H9 (cell line): ENCODE results near the gene OTX2. TPM values are rescaled to one million over a fixed set of nuclear protein-coding genes. Genes with fewer than 3 reads are reported as not detected.

Experiments
- DNase-seq: peaks from one replicate; pipeline ENCODE4 v3.0.0-alpha.2; 2017
- H2AFZ ChIP-seq: one replicate; pipeline ENCODE4 v1.6.1; 2013; ENCODE audit warnings: mild to moderate bottlenecking, low read length, control low read depth, moderate library complexity
- H2AK5ac ChIP-seq: 2 replicates; pipeline ENCODE4 v1.6.1; 2013; ENCODE audit warnings: low read length, control low read depth, mixed read lengths; ENCODE audit not compliant: insufficient read length
- H2BK120ac ChIP-seq: one replicate; pipeline ENCODE4 v1.6.1; 2013; ENCODE audit warnings: low read depth, mild to moderate bottlenecking, low read length, control low read depth, inconsistent platforms; ENCODE audit not compliant: poor library complexity, severe bottlenecking
- H2BK12ac ChIP-seq: 2 replicates; pipeline ENCODE4 v1.6.1; 2013; ENCODE audit warnings: low read length, control low read depth, mixed read lengths, low read depth; ENCODE audit not compliant: insufficient read length
- H2BK15ac ChIP-seq: 2 replicates; pipeline ENCODE4 v1.6.1; 2013; ENCODE audit warnings: low read depth, low read length, control low read depth
- H2BK20ac ChIP-seq: one replicate; pipeline ENCODE4 v1.6.1; 2013; ENCODE audit warnings: low read depth, mild to moderate bottlenecking, low read length, control low read depth, inconsistent platforms; ENCODE audit not compliant: poor library complexity, severe bottlenecking
- H2BK5ac ChIP-seq: 2 replicates; pipeline ENCODE4 v1.6.1; 2013; ENCODE audit warnings: low read length, control low read depth, mixed read lengths; ENCODE audit not compliant: insufficient read length
- H3K14ac ChIP-seq: 2 replicates; pipeline ENCODE4 v1.6.1; 2013; ENCODE audit warnings: low read length, control low read depth; ENCODE audit not compliant: insufficient read depth
- H3K18ac ChIP-seq: 2 replicates; pipeline ENCODE4 v1.6.1; 2013; ENCODE audit warnings: low read depth, mild to moderate bottlenecking, mixed read lengths, low read length, control low read depth; ENCODE audit not compliant: insufficient read length
- H3K23ac ChIP-seq: 2 replicates; pipeline ENCODE4 v1.6.1; 2013; ENCODE audit warnings: low read length, control low read depth, mixed read lengths, low read depth; ENCODE audit not compliant: insufficient read length
- H3K23me2 ChIP-seq: 2 replicates; pipeline ENCODE4 v1.6.1; 2013; ENCODE audit warnings: low read depth, mild to moderate bottlenecking, mixed read lengths, low read length, control low read depth; ENCODE audit not compliant: insufficient read length, poor library complexity, severe bottlenecking
- H3K27ac ChIP-seq: 2 replicates; pipeline ENCODE4 v1.5.1; 2013; ENCODE audit warnings: low read length, control low read depth, mixed read lengths, low read depth; ENCODE audit not compliant: insufficient read length
- H3K27me3 ChIP-seq: 2 replicates; pipeline ENCODE4 v1.6.1; 2013; ENCODE audit warnings: low read length, control low read depth, inconsistent platforms; ENCODE audit not compliant: insufficient read depth
- H3K4ac ChIP-seq: 2 replicates; pipeline ENCODE4 v1.6.1; 2013; ENCODE audit warnings: low read depth, mild to moderate bottlenecking, control low read depth, inconsistent platforms, low read length, moderate library complexity
- H3K4me1 ChIP-seq: 2 replicates; pipeline ENCODE4 v1.6.1; 2013; ENCODE audit warnings: low read length, control low read depth, inconsistent platforms; ENCODE audit not compliant: insufficient read depth
- H3K4me2 ChIP-seq: 2 replicates; pipeline ENCODE4 v1.6.1; 2013; ENCODE audit warnings: low read length, control low read depth, mixed read lengths; ENCODE audit not compliant: insufficient read length, insufficient read depth
- H3K56ac ChIP-seq: 2 replicates; pipeline ENCODE4 v1.6.1; 2013; ENCODE audit warnings: low read depth, mild to moderate bottlenecking, mixed read lengths, low read length, control low read depth; ENCODE audit not compliant: insufficient read length
- H3K79me1 ChIP-seq: 2 replicates; pipeline ENCODE4 v1.6.1; 2013; ENCODE audit warnings: low read depth, mild to moderate bottlenecking, moderate library complexity, low read length, control low read depth, inconsistent platforms; ENCODE audit not compliant: insufficient read depth, poor library complexity, severe bottlenecking
- H3K79me2 ChIP-seq: 2 replicates; pipeline ENCODE4 v1.6.1; 2013; ENCODE audit warnings: low read length, control low read depth, inconsistent platforms; ENCODE audit not compliant: insufficient read depth
- H3K9ac ChIP-seq: 2 replicates; pipeline ENCODE4 v1.6.1; 2013; ENCODE audit warnings: low read length, control low read depth, mixed read lengths; ENCODE audit not compliant: insufficient read length; ENCODE audit errors: extremely low read depth
- H3K9me3 ChIP-seq: one replicate; pipeline ENCODE4 v1.6.1; 2013; ENCODE audit warnings: low read depth, low read length, inconsistent platforms; ENCODE audit not compliant: control insufficient read depth
- H3T11ph ChIP-seq: one replicate; pipeline ENCODE4 v1.6.1; 2013; ENCODE audit warnings: mild to moderate bottlenecking, low read length, control low read depth, inconsistent platforms
- H4K20me1 ChIP-seq: one replicate; pipeline ENCODE4 v1.6.1; 2013; ENCODE audit not compliant: control insufficient read depth, insufficient read length, insufficient read depth
- H4K5ac ChIP-seq: 2 replicates; pipeline ENCODE4 v1.6.1; 2013; ENCODE audit warnings: low read depth, mild to moderate bottlenecking, mixed read lengths, low read length, control low read depth; ENCODE audit not compliant: insufficient read length
- H4K8ac ChIP-seq: replicated peaks from 2 replicates; pipeline ENCODE4 v1.6.1; 2013; ENCODE audit warnings: low read length, control low read depth, mixed read lengths, low read depth; ENCODE audit not compliant: insufficient read length
- H4K91ac ChIP-seq: 2 replicates; pipeline ENCODE4 v1.6.1; 2013; ENCODE audit warnings: low read depth, mild to moderate bottlenecking, moderate library complexity, mixed read lengths, low read length, control low read depth; ENCODE audit not compliant: insufficient read length
- H3K27ac Mint-ChIP-seq, 3 experiments: 2 replicates in 2 of 3; 3 replicates in 1 of 3; pipeline ENCODE4 v1.8.0; 2020 to 2021; ENCODE audit warnings: mixed read lengths in 3 of 3, mild to moderate bottlenecking in 1 of 3, moderate library complexity in 1 of 3
- H3K27me3 Mint-ChIP-seq: 2 replicates; pipeline ENCODE4 v1.8.0; 2021; ENCODE audit warnings: low read depth, mild to moderate bottlenecking, moderate library complexity, mixed read lengths
- H3K36me3 Mint-ChIP-seq, 3 experiments: 2 replicates in 2 of 3; 3 replicates in 1 of 3; pipeline ENCODE4 v1.8.0; 2020 to 2021; ENCODE audit warnings: low read depth in 3 of 3, mixed read lengths in 3 of 3; ENCODE audit not compliant: insufficient read depth in 1 of 3
- H3K4me1 Mint-ChIP-seq, 2 experiments: 2 replicates each; pipeline ENCODE4 v1.8.0; 2020; ENCODE audit warnings: mixed read lengths in 2 of 2
- H3K4me3 Mint-ChIP-seq, 2 experiments: 2 replicates in 1 of 2; 3 replicates in 1 of 2; pipeline ENCODE4 v1.8.0; 2020 to 2021; ENCODE audit warnings: mild to moderate bottlenecking in 2 of 2, mixed read lengths in 2 of 2, moderate library complexity in 1 of 2
- H3K9me3 Mint-ChIP-seq, 2 experiments: 2 replicates in 1 of 2; 3 replicates in 1 of 2; pipeline ENCODE4 v1.8.0; 2020; ENCODE audit warnings: mild to moderate bottlenecking in 2 of 2, mixed read lengths in 2 of 2, moderate library complexity in 1 of 2
- WGBS: extraction: QIAGEN DNeasy Blood & Tissue Kit; methylation state at CpG from one replicate; pipeline ENCODE4 v1.1.7; 2013; ENCODE audit warnings: missing lambda C conversion rate, low lambda C conversion rate, mixed read lengths; ENCODE audit not compliant: insufficient read length; ENCODE audit errors: extremely low coverage; 5-methylcytosine and 5-hydroxymethylcytosine counted together
- long read RNA-seq: library from polyadenylated mRNA; unstranded; transcript quantifications from one replicate; pipeline ENCODE4 v2.0.0, GENCODE V29; 2020
- total RNA-seq: library from RNA; stranded (reverse); gene quantifications from 2 replicates; pipeline ENCODE4 v1.2.1, GENCODE V29; 2021
- TF ChIP-seq, protein P1 (sequence below): fragments of 200-600 bp; sonication (generic); conservative IDR thresholded peaks from 3 replicates; pipeline ENCODE4 v1.8.0; 2021; ENCODE audit warnings: antibody characterized with exemption, mild to moderate bottlenecking

The OTX2 gene
- 193 and 195 TPM in 2 replicates for total RNA-seq
- long read RNA-seq, transcript OTX2-201 (5 exons, 3,001 nt): minor isoform, 17 of 1,929 reads
- long read RNA-seq, transcript OTX2-205 (3 exons, 908 nt): minor isoform, 174 of 1,929 reads
- long read RNA-seq, transcript OTX2-204 (2 exons, 835 nt): minor isoform, 448 of 1,929 reads
- long read RNA-seq, transcript OTX2-202 (3 exons, 1,082 nt): major isoform, 1,036 of 1,929 reads
- long read RNA-seq, partial matches to known transcripts: 40 of 1,929 reads
- long read RNA-seq, other reads (novel, unspliced or antisense): 210 of 1,929 reads

GRCh38 chr14:56810147-56810719 is at the start of gene OTX2:
TSS of gene OTX2 (minus strand) at chr14:56810479. CDS start at chr14:56805456, 5,023 bp downstream.
- no peaks in the 10 kb centered on the region for H3K9me3 ChIP-seq

More at GRCh38 chr14:56810147-56810719, at the start of gene OTX2:
- no peak within 1 kb of the TSS for H3T11ph ChIP-seq
- no peak within 1 kb of the TSS for H3K27ac ChIP-seq
- H4K20me1 ChIP-seq: no peaks in the 10 kb centered on the region
- H3K27me3 ChIP-seq: peaks cover 63% of the 10 kb centered on the region
- peak within 1 kb of the TSS; percentile 92 for H3K4me2 ChIP-seq
- DNase-seq: no peak
- H3K4me3 Mint-ChIP-seq: peak within 1 kb of the TSS; percentile 85 to 97
- peaks cover 61 to 73% of the 10 kb centered on the region in 2 experiments for H3K4me1 Mint-ChIP-seq
- H3K4me1 ChIP-seq: peaks cover 9% of the 10 kb centered on the region
- H2AFZ ChIP-seq: no peak within 1 kb of the TSS
- no peaks in the 10 kb centered on the region for H3K79me1 ChIP-seq
- H3K56ac ChIP-seq: no peak within 1 kb of the TSS
- WGBS: no CpG with 5 or more reads among the region's 15 CpGs
- H3K4ac ChIP-seq: no peak within 1 kb of the TSS
- H2BK120ac ChIP-seq: no peak within 1 kb of the TSS
- no peak within 1 kb of the TSS for H4K91ac ChIP-seq
- peak within 1 kb of the TSS; percentile 86 to 95 (median 93) for H3K27ac Mint-ChIP-seq
- H3K9ac ChIP-seq: no peak within 1 kb of the TSS
- no peak within 1 kb of the TSS for H3K18ac ChIP-seq
- H2BK5ac ChIP-seq: no peak within 1 kb of the TSS
- H4K5ac ChIP-seq: no peak within 1 kb of the TSS
- peaks cover 0 to 6% of the 10 kb centered on the region in 2 experiments; a peak in 1 of 5 replicates for H3K9me3 Mint-ChIP-seq
- no peak within 1 kb of the TSS for H4K8ac ChIP-seq
- no peaks in the 10 kb centered on the region; the same call in 1 of the 2 replicates for H3K79me2 ChIP-seq
- no peak within 1 kb of the TSS for H2BK20ac ChIP-seq
- H2BK12ac ChIP-seq: no peak within 1 kb of the TSS
- no peak within 1 kb of the TSS for H3K14ac ChIP-seq
- H2AK5ac ChIP-seq: no peak within 1 kb of the TSS
- H3K23me2 ChIP-seq: peaks cover 53% of the 10 kb centered on the region
- TF ChIP-seq, protein P1, sequence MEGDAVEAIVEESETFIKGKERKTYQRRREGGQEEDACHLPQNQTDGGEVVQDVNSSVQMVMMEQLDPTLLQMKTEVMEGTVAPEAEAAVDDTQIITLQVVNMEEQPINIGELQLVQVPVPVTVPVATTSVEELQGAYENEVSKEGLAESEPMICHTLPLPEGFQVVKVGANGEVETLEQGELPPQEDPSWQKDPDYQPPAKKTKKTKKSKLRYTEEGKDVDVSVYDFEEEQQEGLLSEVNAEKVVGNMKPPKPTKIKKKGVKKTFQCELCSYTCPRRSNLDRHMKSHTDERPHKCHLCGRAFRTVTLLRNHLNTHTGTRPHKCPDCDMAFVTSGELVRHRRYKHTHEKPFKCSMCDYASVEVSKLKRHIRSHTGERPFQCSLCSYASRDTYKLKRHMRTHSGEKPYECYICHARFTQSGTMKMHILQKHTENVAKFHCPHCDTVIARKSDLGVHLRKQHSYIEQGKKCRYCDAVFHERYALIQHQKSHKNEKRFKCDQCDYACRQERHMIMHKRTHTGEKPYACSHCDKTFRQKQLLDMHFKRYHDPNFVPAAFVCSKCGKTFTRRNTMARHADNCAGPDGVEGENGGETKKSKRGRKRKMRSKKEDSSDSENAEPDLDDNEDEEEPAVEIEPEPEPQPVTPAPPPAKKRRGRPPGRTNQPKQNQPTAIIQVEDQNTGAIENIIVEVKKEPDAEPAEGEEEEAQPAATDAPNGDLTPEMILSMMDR: no peak
- no peak within 1 kb of the TSS for H3K23ac ChIP-seq
- peaks cover 0 to 29% (median 15%) of the 10 kb centered on the region in 3 experiments; a peak in 4 of 7 replicates for H3K36me3 Mint-ChIP-seq
- no peak within 1 kb of the TSS for H2BK15ac ChIP-seq
- H3K27me3 Mint-ChIP-seq: peaks cover 69% of the 10 kb centered on the region
